COLO829 (cell line): ENCODE measurements around the gene BUB1B.

Experiments
- DNase-seq: peaks from one replicate; pipeline ENCODE4 v3.0.0; 2012; ENCODE audit warnings: low spot score

Gene BUB1B

DNA sequence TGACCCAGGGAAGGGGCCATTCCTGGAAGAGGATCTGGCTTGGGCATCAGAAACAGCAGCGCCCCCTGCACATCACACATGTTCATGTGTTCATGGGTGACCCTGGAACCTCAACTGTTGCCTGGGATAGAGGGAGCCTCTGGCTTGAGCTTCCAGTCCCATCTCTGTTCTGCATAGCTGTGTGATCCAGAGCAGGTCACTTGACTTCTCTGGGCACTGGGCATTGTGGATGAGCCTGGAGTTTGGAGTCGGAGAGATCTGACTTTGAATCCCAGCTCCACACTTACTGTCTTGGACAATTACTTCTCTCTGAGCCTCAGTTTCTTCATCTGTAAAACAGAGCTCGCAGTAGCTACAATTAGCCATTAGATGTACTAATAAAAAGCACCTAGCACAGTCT lies 93.6 kb downstream of the BUB1B start:
- no peak for DNase-seq

DNA sequence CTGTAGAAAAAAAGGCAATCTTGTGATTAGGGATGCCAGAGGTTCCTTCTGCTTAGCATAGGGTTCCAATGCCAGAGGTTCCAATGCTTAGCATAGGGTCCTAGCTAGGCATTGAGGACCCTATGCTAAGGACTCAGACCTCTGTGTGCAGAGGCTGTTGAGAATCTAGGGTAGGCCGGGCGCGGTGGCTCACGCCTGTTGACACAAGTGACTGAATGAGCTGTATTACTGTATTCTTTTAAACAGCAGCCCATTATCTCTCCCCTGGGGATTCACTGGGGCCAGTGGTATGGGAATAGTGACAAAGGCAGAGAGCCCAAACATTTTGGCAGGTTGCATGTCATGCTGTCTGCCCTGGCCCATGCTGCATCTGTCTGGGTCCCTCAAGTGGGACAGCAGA lies 94.2 kb downstream of the BUB1B start:
- DNase-seq: no peak

DNA sequence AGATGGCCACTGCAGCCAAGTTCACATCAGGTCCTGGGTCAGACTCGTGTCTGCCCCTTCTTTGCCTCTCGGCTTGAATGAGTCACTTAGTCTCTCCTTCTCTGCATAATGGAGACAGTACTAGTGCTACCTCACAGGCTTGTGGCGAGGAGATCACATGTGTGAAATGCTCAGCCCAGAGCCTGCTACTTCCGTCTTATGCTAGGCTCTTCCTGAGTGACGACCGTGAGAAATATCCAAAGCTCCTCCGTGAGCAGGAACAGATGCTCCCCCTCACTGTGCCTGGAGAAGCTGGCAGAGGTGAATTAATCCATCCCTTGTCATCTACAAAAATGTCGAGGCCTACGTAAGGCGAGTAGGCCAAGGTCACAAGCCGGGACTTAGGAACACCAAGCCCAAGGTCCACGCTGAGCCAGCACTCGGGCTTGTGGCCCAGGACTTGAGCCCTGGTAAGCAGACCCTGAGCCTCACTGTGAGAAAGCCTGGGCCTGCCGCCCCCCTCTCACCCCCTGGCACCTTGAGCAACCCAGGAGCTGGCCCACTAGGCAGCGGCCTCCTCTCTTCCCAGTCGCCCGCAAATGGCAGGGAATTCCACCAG lies 95.9 kb downstream of the BUB1B start:
- no peak for DNase-seq

DNA sequence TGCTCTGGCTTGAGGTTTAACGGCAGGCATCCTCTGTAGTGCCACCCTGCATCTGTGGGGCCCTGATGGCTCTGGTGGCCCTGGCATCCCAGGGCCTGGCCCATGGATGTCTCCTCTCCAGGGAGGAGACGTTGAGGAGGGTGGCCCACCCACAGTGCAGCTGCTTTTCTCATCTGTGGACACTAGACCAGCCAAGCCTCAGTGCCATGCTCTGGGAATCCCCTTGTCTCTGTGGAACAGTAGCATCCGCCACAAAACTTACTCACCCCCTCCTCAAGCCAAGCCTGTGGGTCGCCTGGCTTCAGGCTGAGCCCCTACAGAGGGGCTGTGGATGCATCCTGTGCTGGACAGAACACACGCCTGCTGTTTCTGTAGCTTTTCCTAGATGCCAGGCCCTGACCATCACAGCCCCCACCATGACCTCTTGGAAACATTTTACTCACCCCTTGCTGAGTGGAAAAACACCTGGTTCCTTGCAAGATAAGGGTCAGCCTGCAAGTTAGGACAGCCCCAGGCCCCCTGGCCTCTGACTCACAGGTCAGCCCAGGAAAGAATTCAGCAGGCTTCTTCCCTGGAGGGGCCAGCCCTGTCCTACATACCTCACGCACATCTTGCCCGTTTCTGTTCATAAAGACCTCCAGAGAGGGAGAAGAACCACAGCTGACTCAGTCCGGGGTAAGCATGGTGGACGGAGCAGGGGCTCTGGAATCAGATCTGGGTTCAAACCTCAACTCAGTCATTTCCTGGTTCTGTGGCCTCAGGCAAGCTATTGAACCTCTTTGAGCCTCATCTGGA lies 97.0 kb downstream of the BUB1B start:
- DNase-seq: no peak

DNA sequence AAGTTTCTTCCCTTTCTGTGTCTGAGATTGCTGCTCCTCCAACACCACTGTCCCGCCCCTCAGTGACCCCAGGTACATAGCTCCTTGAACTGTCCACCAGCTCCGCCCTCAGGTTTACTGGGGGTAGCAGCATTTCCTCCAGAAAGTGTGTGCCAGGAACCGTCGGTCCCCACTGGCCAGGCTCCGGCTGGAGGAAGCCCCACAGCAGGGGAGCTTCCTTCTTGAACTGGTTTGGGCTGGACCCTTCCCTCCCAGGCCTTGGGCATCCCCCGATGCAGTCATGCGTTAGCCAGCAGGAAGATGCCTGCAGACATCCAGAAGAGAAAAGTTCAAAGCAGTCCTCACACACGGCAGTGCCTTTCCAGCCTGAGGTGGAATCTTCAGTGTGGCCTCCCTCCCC lies 97.7 kb downstream of the BUB1B start:
- DNase-seq: no peak

DNA sequence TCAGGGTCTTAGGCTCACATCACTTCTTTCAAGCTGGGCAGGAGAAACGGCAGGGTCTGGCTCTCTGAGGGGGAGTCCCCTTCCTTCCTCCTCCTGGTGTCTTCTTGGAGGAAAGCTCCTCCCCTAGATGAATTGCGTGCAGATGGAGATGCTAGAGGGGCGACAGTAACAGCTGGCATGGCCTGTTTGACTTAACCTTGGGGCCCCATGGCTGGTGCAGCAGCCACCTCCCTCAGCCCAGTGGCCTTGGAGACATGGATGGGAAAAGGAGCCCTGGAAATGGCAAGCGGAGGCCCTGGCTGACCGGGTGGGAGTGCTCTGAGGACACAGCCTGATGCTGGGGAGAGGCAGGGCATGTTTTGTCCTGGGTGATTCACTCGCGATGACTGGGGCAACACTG lies 98.2 kb downstream of the BUB1B start:
- DNase-seq: no peak

DNA sequence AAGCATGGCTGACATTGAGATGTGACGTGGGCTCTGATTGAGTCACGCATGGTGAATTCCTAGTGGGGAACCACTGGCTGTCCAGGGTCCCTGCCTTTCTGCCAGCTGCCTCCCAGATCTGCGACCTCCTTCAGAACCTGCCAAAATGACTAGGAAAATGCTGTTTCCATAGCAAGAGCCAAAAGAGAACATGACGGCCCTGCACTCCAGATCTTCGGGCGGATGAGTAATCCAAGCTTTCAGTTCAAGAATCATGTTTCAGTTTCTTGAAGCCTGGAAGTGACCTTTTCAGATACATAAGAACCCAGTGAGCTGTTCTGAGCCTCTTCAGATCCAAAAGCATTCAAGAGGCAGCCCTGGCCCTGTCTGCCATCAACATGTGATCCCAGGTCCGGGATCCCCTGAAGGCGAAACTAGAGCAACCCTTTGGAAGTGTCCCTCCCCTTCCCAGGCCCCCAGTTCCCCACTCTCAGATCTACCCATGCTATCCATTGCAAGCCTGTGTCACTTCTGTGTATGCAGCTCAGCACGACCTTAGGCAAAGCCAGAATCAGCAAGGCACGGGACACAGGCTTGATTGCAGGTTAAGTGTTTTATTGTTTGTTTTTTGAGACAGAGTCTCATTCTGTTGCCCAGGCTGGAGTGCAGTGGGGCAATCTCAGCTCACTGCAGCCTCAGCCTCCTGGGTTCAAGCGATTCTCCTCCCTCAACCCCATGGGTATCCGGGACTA lies 102.3 kb downstream of the BUB1B start:
- no peak for DNase-seq

DNA sequence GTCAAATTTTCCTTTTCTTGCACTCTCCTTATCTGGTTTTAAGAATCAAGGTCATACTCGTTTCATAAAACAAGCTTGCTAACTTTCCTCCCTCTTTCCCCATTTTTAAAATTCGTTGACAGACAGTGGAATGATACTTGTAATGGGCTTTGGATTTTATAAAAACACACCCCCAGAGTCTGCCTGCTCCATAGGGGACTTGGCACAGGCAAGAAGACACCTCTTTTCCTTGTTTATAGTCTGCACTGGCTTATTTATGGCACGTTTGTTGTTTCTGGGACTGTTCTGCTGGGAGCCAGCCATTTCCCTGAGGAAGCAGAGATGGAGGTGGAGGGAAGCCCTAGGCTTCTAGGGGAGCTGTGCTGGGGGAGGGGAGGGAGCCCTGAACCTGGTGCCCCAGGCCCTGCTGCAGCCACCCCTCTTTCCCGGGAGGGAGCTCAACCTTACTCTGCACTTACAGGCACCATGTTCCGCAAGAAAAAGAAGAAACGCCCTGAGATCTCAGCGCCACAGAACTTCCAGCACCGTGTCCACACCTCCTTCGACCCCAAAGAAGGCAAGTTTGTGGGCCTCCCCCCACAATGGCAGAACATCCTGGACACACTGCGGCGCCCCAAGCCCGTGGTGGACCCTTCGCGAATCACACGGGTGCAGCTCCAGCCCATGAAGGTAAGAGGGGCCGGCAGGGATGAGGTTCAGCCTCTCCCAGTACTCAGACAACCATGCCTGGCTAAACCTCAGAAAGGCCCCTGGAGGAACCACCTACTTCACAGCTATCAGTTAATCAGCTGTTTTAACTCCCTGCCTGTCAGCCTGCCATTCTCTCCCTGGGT lies 103.7 kb downstream of the BUB1B start:
- no peak for DNase-seq

DNA sequence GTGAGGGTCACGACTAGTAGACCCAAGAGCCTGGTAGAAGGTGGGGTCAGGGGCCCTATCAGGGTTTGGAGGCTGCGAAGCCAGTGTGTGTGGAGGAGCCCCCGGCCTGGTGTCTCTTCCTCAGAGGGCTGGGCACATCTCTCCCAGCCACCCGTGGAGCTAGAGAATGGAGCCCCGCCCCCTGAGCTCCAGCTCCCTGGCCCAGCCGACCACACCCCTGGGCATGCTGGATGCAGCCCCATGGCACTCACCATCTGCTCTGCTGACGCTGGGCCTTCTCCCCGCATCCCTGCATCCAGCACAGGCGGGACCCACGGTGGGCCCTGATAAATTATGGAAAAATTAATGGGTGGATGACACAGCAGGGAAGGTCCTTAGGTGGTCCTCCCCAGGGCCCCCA lies 104.5 kb downstream of the BUB1B start:
- DNase-seq: no peak

DNA sequence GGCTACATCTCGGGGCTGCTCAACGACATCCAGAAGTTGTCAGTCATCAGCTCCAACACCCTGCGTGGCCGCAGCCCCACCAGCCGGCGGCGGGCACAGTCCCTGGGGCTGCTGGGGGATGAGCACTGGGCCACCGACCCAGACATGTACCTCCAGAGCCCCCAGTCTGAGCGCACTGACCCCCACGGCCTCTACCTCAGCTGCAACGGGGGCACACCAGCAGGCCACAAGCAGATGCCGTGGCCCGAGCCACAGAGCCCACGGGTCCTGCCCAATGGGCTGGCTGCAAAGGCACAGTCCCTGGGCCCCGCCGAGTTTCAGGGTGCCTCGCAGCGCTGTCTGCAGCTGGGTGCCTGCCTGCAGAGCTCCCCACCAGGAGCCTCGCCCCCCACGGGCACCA lies 105.0 kb downstream of the BUB1B start:
- DNase-seq: no peak

DNA sequence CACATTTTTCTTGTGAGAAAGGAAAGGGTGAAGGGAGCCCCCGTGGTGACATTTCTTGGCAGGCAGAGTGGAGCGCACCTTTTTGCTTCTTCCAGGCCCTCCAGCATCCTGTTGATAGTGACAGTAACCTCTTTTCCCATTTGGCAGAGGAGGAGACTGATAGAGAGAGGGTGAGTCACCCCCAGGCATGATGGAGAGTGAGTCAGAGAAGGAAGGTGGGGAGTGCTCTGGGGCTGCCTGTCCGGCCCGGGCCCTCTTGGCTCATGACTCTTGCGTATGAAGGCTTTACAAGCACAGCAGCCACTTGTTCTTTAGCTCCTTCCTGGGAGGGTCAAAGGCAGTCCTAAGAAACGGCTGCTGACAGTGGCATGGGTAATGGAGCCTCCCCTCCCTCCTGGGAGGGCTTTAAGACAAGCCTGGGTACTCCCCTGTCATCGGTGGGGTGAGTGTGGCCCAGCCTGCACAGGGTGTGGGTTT lies 106.0 kb downstream of the BUB1B start:
- DNase-seq: peak; percentile 18

DNA sequence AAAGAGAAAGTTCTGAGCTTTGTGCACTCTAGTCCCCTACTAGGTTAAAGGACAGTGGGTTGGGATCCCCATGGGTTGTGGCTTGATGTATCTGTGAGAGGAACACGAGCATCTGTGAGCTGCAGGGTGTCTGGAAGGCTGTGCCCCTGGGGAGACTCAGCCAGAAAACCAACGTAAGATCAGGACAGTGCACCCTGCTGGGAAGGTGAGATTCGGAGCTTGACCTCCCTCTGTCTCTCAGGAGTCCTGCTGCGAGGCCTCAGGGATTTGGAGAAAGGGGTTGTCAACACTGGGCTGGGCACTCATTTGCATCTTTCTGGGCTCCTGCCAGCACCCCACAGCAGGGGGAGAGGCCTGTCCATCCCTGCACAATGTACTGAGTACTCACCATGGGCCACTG lies 106.8 kb downstream of the BUB1B start:
- DNase-seq: no peak

DNA sequence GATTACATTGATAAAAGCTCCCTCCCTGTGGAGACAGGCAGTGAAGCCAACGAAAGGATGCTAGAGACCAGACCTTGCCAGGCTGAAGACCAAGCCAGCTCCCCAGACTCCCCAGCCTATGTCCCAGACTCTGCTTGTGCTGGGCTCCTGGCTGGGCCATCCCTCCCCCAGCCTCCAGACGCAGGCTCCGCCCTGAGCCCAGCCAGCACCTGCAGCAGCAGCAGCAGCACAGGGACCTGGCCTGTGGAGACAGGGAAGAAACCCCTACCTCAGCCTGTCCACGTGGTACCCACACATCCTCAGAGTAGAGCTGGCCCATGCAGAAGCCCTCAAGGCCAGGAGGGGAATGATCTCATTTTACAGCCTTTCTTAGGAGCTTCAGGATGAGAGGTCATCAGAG lies 108.7 kb downstream of the BUB1B start:
- DNase-seq: no peak

DNA sequence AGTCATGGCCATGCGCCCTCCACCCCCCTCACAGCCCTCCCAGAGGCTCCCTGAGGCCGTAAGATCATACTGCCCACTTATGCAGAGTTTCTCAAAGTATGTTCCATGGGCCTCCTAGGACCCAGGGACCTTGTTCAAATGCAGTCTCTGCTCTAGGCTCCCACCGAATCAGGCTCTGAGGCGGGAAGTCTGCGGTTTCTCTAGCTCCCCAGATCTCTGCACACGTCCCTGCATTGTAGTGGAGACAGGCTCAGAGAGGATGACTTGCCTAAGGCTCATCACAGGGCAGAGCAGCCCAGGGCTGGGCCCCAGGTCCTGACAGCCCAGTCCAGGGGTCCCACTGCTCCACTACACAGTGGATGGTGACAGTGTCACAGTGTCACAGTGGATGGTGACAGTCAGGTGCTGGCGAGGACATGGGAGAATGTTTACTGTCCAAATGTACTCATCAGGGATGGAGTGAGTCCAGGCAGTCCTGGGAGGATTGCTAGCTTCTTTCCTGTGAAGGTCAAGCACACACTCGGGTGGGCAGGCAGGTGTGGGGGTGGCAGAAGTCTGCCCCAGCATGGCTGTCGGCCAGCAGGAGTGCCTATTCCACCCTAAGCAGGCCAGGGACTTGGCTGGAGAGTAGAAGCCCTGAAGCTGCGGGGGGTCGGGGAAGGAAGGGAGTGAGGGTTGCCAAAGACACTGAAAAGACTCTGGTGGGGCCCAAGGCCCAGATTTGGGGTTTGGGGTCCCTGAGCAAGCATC lies 109.6 kb downstream of the BUB1B start:
- DNase-seq: no peak
